Stimulated activated CD4-positive, alpha-beta T cell treated with anti-CD3 and anti-CD28 coated beads, Interleukin-1b, Interleukin-23, amount 100 ng/mL, for 4 hours (primary cell): ENCODE results near the gene ZNF629.
A peak's percentile ranks its signal among the peaks of the same experiment; 100 is the strongest.

ENCODE experiments used
- DNase-seq, 2 donors: peaks; one replicate each; pipeline ENCODE4 v3.0.0-alpha.2; 2020; ENCODE audit warnings: low read depth in 2 of 2

ZNF629 gene

GRCh38 chr16:30767767-30768465, 19.1 kb downstream of the ZNF629 start:
- no peak for DNase-seq

GRCh38 chr16:30766933-30767284, 20.1 kb downstream of the ZNF629 start:
- DNase-seq = no peak

GRCh38 chr16:30766206-30766932, 20.6 kb downstream of the ZNF629 start:
- DNase-seq = no peak

- DNase-seq = no peak
Measured at GRCh38 chr16:30764816-30765465, 22.1 kb downstream of the ZNF629 start.

- DNase-seq = no peak
Measured at GRCh38 chr16:30764086-30764485, 22.9 kb downstream of the ZNF629 start.

GRCh38 chr16:30762991-30763725, 23.8 kb downstream of the ZNF629 start:
- no peak for DNase-seq

- peak; percentile 74 to 82 for DNase-seq
Measured at GRCh38 chr16:30761928-30762902, 24.8 kb downstream of the ZNF629 start, which contains the start of the genes CFAP119 and RNF40. Gene CFAP119, minus strand, starts transcription at chr16:30762062. Its CDS starts 314 bp downstream, at chr16:30761748. Gene RNF40, plus strand, starts transcription at chr16:30762322. Its CDS starts 224 bp downstream, at chr16:30762546.

GRCh38 chr16:30761427-30761927, 25.5 kb downstream of the ZNF629 start:
- peak in 1 of 2 donors; percentile 37 for DNase-seq

- DNase-seq = no peak
Measured at GRCh38 chr16:30760577-30761426, 26.2 kb downstream of the ZNF629 start.

- DNase-seq = no peak
Measured at GRCh38 chr16:30760001-30760559, 26.9 kb downstream of the ZNF629 start.

GRCh38 chr16:30758988-30759491, 28.0 kb downstream of the ZNF629 start:
- no peak for DNase-seq

GRCh38 chr16:30757316-30757715, 29.7 kb downstream of the ZNF629 start:
- no peak for DNase-seq

GRCh38 chr16:30756781-30757100, 30.3 kb downstream of the ZNF629 start:
- DNase-seq = no peak

GRCh38 chr16:30755955-30756780, 30.8 kb downstream of the ZNF629 start:
- no peak for DNase-seq

- no peak for DNase-seq
Measured at GRCh38 chr16:30753596-30753995, 33.4 kb downstream of the ZNF629 start.

GRCh38 chr16:30750876-30751465, 36.0 kb downstream of the ZNF629 start:
- no peak for DNase-seq

GRCh38 chr16:30750201-30750600, 36.8 kb downstream of the ZNF629 start:
- DNase-seq = no peak
